Fibroblast of pulmonary artery (primary cell): ENCODE results near the gene C1QL1.
"Not testable (repeated sequence)": the region's sequence is repeated elsewhere in the genome, so short reads cannot be mapped to it uniquely, and the experiment has no call there.

Experiments
- DNase-seq: peaks from one replicate; pipeline ENCODE4 v3.0.0-alpha.2; 2010; ENCODE audit warnings: low read depth
- H3K4me3 ChIP-seq: replicated peaks from 2 replicates; pipeline ENCODE4 v1.5.1; 2011; ENCODE audit warnings: low read depth, mild to moderate bottlenecking, control low read depth, low read length, moderate library complexity
- TF ChIP-seq, protein P1 (sequence below): IDR thresholded peaks from 2 replicates; pipeline ENCODE4 v1.5.1; 2011; ENCODE audit warnings: mild to moderate bottlenecking, control low read depth, low read length, inconsistent platforms; ENCODE audit errors: missing control alignments

The C1QL1 gene

DNA sequence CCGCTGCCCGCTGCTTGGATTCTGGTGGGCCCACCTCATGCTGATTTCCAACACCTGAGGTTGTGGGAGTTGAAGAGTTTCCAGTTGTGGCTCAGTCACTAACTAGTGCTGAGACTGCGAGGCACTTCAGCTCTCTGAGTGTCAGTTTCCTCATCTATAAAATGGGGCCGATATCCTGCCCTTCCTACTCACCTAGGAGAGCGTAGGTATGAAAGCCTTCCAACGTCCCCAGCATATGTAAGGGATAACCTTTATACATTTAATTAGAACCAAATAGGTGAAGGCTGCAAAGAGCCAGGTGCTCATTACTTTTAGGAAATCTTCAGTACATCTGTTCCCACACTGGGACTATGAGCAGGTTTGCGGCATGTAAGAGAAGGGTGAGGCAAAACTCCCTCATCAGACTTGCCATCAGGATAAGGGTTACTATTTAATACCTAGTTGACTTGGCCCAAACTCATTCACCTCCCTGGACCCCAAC, 19.7 kb downstream of the C1QL1 start:
- DNase-seq = no peak
- TF ChIP-seq, protein P1, sequence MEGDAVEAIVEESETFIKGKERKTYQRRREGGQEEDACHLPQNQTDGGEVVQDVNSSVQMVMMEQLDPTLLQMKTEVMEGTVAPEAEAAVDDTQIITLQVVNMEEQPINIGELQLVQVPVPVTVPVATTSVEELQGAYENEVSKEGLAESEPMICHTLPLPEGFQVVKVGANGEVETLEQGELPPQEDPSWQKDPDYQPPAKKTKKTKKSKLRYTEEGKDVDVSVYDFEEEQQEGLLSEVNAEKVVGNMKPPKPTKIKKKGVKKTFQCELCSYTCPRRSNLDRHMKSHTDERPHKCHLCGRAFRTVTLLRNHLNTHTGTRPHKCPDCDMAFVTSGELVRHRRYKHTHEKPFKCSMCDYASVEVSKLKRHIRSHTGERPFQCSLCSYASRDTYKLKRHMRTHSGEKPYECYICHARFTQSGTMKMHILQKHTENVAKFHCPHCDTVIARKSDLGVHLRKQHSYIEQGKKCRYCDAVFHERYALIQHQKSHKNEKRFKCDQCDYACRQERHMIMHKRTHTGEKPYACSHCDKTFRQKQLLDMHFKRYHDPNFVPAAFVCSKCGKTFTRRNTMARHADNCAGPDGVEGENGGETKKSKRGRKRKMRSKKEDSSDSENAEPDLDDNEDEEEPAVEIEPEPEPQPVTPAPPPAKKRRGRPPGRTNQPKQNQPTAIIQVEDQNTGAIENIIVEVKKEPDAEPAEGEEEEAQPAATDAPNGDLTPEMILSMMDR = no peak
- H3K4me3 ChIP-seq = peak overlapping the region; percentile 89

DNA sequence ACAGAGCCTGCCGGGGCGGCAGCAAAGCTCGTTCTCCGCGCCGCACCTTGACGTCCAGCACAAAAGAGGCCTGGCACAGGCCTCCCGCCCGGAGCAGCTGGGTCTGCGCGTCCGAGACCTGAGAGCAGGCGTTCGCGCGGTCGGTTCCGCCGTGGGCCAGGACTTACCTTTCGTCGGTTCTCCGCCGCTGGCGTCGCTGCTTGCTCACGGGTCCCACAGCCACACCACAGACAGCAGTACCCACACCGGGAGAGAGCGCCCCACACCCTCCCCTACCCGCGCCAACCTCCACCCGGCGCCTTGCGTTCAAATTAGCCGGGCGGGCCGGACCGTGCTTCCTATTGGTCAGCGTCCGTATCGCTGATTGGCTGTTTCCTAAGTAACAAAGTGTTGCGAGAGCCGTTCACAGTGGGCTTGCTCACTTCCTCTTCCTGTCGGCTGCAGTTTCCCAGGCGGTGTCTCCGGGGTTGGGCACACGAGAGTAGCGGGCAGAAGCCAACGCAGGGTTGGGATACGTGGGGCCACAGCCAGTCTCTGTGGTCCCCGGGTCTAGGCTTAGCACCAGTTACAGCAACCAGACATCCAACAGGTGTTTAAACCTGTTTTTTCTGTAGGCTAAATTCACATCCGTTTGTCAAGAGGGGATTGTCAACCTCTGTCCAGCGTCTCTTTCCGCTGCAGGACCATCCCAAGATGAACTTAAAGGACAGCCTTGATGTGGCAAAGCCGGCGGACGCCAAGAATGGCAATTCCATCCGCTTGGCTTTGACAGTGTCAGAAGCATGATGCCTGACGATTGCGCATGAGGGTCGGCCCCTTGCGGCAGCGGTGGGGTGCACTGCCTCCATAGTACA, 20.4 kb downstream of the C1QL1 start, which contains the start of gene KIF18B:
Gene KIF18B (minus strand): TSS at position 313 of the 854 bp plus-strand sequence. CDS start 11,429 bp downstream, outside the sequence.
- H3K4me3 ChIP-seq = peak within 1 kb of the TSS; percentile 89
- DNase-seq = peak; percentile 96
- TF ChIP-seq, protein P1 = no peak

DNA sequence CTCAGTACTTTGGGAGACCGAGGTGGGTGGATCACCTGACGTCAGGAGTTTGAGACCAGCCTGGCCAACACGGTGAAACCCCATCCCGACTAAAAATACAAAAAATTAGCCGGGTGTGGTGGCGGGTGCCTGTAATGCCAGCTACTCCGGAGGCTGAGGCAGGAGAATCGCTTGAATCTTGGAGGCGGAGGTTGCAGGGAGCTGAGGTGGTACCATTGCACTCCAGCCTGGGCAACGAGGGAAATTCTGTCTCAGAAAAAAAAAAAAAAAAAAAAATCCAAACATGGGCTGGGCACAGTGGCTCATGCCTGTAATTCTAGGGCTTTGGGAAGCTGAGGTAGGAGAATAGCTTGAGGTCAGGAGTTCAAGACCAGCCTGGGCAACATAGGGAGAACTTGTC, 22.5 kb downstream of the C1QL1 start:
- DNase-seq, H3K4me3 ChIP-seq: not testable (repeated sequence)

DNA sequence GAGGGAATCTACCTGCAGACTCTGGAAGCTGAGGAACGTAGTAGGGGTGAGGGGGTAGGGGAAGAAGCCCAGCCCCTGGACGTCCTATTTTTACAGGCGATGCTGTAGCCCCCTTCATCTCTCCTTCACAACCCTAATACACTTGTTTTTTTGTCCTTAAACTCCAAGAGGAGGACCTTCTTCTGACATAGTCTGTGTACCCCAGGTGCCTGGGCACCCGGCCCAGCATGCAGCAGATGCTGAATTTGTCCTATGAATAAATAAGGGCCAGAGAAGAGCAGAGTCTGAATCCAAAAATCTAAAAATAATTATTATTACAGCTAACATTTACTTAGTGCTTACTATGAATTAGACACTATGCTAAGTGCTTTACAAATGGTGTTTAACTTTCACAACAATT, 25.6 kb downstream of the C1QL1 start:
- DNase-seq = no peak
- TF ChIP-seq, protein P1 = no peak
- no peak overlapping the region for H3K4me3 ChIP-seq

DNA sequence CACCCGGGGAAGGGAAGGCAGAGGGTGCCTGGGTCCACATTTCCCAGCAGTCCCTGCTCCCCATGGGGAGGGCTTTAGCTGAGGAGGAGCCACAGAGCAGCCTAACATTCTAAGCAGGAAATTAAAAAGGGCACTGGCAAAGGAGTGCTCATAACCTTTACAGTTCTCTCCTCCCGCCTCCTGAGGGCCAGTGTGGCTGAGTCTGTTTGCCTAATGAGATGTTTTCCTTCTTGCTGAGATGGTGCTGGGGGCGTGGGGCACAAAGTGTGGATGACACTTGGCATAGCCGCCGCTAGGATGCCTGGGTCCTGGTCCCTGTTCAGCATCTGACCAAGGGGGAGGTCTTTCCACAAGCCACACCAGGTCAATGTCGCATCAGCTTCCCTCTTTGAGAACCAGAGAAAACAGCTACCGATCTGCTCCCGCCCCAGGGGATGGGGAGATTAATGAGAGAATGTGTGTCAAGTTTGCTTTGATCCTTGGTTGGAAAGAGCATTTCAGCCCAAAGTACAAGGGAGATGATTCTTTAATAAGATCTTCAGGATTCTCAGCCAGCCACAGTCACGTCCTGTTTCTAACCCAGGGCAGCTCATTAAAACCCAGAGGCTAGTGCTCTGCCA, 26.3 kb downstream of the C1QL1 start:
- no peak overlapping the region for H3K4me3 ChIP-seq
- no peak for DNase-seq
- TF ChIP-seq, protein P1 = no peak

DNA sequence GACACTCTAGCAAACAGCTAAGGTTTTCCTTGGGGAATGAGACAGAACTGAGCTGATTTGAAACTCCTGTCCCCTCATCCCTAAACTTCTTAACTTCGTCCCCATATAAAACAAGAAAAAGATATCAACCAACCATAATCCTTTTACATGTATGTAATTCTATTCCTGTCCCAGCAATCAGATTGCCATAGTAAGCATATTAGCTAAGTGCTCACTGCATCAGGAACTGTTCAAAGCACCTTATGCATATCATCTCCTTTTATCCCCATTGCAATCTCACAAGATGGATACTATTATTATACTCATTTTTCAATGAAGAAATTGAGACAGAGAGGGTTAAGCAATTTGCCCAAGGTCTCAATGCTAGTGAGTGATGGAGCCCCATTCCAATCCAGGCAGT, 27.3 kb downstream of the C1QL1 start:
- TF ChIP-seq, protein P1 = no peak
- no peak overlapping the region for H3K4me3 ChIP-seq

DNA sequence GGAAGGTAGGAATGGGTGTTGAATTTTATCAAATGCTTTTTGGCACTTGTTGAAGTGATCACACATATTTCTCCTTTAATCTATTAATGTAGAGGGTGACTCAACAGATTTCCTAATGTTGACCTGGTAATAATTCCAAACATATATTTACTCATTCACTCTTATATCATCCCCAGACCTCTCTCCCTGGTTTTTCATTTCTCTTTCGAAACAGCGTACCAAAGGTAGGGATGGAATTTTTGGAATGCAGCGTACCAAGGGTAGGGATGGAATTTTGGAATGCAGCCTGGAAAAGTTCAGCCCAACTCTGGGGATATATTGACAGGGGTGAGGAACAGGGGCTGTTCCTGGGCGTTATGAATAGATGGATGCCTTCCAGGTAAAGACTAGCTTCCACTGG, 27.8 kb downstream of the C1QL1 start:
- DNase-seq = peak; percentile 69
- TF ChIP-seq, protein P1 = no peak

More for the DNA sequence above, 27.3 kb downstream of the C1QL1 start:
- no peak for DNase-seq

More for the DNA sequence above, 27.8 kb downstream of the C1QL1 start:
- H3K4me3 ChIP-seq = no peak overlapping the region
